Measurements from ENCODE around the gene SPC24. TPM values are rescaled to one million over a fixed set of nuclear protein-coding genes. Genes with fewer than 3 reads are reported as not detected.

Gene SPC24, protein sequence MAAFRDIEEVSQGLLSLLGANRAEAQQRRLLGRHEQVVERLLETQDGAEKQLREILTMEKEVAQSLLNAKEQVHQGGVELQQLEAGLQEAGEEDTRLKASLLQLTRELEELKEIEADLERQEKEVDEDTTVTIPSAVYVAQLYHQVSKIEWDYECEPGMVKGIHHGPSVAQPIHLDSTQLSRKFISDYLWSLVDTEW
- under 1 TPM in 2 of 3 donors, not detected in 1; 0.08 to 0.96 TPM for polyA plus RNA-seq

DNA sequence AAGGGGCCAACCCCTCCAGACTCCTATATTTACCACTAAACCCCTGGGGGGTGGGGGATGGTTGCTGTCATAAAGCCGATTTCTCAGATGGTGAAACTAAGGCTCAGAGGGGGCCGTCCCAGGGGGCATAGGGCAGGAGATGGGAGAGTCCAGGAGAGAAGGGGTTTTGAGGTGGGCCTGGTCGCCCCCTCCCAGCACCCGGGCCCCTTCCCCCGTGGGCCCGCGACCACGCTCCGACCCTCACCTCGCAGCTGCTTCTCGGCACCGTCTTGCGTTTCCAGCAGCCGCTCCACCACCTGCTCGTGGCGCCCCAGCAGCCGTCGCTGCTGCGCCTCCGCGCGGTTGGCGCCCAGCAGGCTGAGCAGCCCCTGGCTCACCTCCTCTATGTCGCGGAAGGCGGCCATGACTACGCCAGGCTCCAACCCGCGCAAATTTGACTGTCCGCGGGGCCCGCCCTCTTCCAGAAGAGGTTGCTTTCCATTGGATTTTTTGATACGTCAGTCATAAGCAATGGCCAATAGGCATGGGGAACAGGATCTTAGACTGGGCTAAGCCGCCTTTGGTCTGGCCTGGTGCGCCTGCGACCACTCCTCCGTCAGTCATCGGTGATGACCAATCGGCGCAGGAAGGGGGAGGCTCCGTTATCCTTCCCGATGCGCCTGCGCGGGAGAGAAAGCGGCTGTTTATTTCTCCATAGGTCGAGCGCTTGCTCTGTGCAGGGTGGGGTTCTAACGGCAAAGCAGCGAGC, at the start of gene SPC24:
Gene SPC24, minus strand, starts transcription at position 410 of the 748 bp plus-strand sequence. Its CDS starts 6 bp downstream, at position 404.
- Mint-ChIP-seq H3K27ac (peak within 1 kb of the TSS; percentile 69 to 91 (median 86)), H3K27me3 (ENCODE audit: low read depth in 3 of 3) (peaks cover 0 to 4% (median 2%) of the 10 kb centered on the region in 3 donors), H3K4me1 (peaks cover 10 to 18% of the 10 kb centered on the region in 2 donors), H3K4me3 (peak within 1 kb of the TSS; percentile 87 to 94 (median 92)), H3K36me3 (no peaks in the 10 kb centered on the region), H3K9me3 (no peaks in the 10 kb centered on the region)
- peak; percentile 93 to 96 (median 95) for DNase-seq

DNA sequence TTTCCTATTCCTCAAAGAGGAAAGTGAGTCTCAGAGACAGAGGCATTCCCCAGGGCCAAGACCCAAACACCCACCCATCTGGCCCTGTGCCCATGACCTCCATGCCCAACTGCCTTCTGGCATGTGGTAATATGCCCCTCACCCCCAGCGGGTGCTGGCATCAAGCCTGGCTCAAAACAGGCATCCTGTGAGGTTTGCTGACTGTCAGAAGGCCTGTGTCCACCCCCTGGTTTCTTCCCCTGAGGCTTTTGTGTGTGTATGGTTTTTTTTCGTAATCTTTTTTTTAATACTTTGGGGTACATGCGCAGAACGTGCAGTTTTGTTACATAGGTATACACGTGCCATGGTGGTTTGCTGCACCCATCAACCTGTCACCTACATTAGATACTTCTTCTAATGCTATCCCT, 49.4 kb upstream of the SPC24 start:
- Mint-ChIP-seq H3K9me3 (no peaks in the 10 kb centered on the region), H3K4me1 (no peaks in the 10 kb centered on the region), H3K4me3 (no peak overlapping the region), H3K27ac (peak overlapping the region in 1 of 6 donors; percentile 62), H3K27me3 (ENCODE audit: low read depth in 3 of 3) (peaks cover 0 to 8% (median 3%) of the 10 kb centered on the region in 3 donors), H3K36me3 (no peaks in the 10 kb centered on the region)
- DNase-seq: peak in 1 of 3 donors; percentile 16

DNA sequence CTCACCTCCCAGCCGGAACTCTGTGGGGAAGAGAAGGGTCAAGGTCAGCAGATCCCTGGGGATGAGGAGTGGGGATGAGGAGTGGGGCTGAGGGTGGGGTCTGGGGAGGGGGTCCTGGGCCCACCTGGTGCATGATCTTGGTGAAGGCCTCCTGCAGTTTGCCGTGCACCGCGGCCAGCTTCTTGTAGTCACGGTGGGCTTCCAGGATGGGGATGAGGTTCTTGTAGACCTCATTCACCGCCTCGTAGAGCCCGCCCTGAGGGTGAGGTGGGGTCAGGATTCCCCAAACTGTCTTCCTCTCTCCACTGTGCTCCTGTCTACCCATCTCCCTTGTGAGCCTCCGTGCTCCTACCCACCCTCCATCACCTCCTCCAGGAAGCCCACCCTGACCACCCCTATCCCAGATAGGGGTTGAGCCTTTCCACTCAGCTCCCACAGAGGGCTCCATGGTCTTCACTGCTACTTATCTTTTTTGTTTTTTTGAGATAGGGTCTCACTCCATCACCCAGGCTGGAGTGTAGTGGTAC, 48.6 kb upstream of the SPC24 start:
- Mint-ChIP-seq H3K9me3 (no peaks in the 10 kb centered on the region), H3K4me1 (no peaks in the 10 kb centered on the region), H3K27me3 (ENCODE audit: low read depth in 3 of 3) (peaks cover 0 to 8% (median 3%) of the 10 kb centered on the region in 3 donors), H3K36me3 (no peaks in the 10 kb centered on the region), H3K27ac (no peak overlapping the region), H3K4me3 (no peak overlapping the region)
- DNase-seq: no peak

DNA sequence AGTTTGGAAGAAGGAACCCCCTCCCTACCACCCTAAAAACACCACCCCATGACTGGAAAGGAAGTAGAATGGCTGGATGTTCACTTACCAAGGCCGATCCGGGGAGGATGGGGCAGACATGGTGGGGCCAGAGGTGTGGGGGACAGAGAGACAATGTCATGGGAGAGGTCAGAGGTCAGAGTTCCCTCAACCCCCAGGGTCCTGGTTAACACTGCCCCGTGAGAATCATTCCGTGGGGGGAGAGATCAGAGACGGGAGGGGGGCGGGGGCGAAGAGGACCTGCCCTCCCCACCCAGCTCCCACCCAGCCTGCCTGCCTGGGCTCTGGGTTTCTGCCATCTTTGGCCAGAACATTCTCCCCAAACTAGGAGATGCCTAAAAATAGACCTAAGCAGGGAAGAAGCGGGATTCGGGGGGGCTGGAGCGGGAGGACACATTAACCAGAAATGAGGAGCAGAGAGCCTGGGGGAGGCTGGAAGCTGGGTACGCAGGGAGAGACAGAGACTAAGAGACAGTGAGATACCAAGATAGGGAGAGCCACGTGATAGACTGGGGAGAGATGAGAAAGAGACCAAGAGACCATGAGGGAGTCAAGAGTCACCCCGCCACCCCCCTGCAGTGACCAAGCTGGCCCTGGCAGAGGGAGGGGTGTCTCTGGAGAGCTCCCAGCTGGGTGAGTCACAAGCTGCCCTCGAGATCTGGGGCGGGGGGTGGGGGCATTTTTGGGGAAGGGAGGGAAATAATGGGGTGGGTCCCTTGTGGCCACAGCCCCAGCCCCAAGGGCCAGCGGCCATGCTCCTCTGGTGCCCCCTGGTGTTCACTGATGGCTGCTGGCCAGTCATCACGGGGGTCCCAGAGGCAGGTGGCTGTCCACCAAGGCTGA, 47.9 kb upstream of the SPC24 start:
- Mint-ChIP-seq H3K9me3 (no peaks in the 10 kb centered on the region), H3K36me3 (no peaks in the 10 kb centered on the region), H3K4me3 (no peak overlapping the region), H3K27ac (peak overlapping the region in 1 of 6 donors; percentile 50), H3K4me1 (no peaks in the 10 kb centered on the region), H3K27me3 (ENCODE audit: low read depth in 3 of 3) (peaks cover 0 to 8% (median 3%) of the 10 kb centered on the region in 3 donors)
- peak; percentile 17 to 21 (median 19) for DNase-seq

DNA sequence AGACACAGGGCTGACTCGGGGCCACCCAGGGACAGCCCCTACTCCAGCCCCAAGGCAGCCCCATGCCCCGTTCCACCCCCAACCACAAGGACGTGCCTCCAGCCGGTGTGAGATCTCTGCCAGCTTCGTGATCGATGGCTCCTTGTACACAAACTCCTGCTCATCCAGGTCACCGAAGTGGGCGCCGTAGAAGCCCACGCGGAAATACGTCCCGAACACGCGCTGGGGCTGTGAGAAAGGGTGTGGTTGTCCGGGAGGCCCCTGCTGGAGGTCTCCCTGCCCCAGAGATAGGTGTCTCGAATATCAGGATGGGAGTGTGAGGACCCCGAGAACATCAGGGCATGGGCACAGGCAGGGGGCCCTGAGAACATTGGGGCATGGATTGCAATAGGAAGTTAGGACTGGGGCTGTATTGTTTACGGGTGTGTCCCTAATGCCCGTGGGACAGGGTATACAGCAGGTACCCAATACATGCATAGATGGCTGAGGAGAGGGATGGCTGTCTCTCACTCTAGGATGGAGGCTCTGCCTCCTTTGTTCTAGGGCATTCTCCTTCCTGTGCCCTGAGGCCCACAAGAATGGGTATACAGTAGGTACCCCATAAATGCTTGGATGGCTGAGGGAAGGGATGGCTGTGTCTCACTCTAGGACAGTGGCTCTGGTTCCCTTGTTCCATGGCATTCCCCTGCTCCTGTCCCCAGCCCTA, 47.1 kb upstream of the SPC24 start:
- no peak overlapping the region for H3K27ac Mint-ChIP-seq
- no peaks in the 10 kb centered on the region for H3K9me3 Mint-ChIP-seq
- peaks cover 1 to 6% of the 10 kb centered on the region in 2 donors for H3K4me1 Mint-ChIP-seq
- no peaks in the 10 kb centered on the region for H3K36me3 Mint-ChIP-seq
- no peak for DNase-seq
- peaks cover 0 to 7% (median 6%) of the 10 kb centered on the region in 3 donors for H3K27me3 Mint-ChIP-seq (ENCODE audit: low read depth in 3 of 3)
- H3K4me3 Mint-ChIP-seq: no peak overlapping the region

DNA sequence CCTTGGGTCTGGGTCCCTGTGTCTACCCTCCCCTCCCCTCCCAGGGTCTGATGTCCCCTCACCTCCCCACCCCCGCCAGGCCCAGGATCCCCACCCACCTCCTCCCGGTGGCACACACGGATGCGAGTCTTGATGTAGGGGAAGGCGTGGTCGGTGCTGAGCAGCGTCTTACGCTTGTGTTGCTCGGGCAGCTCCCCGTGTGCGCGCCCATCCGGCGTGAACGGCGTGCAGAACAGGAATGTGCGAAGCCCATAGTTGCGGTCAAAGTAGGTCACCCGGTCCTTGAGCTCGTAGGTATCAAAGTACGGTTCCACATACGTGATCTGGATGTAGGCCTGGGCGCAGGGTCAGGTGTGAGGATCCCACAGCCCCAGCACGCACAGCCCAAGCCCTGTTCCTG, 46.2 kb upstream of the SPC24 start:
- no peaks in the 10 kb centered on the region for H3K9me3 Mint-ChIP-seq

DNA sequence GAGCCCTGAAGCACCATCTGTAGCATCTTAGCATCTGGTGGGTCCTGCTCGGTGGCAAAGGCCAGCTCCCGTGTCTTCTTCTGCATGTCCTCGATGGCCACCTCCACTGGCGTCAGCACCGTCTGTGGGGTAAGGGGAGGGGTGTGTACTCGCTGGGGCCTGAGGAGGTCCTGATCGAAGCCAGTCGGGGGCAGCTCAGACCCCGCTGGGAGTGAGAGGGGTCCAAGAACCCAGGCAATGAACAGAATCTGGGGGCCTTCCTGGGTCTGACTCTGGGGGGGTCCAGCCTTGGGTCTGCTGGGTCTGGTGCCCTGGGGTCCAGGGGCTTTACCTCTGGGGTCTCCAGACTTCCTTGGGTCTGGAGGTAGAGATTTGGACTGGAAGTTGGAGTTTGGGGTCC, 45.3 kb upstream of the SPC24 start:
- no peak overlapping the region for H3K27ac Mint-ChIP-seq
- H3K4me1 Mint-ChIP-seq: peaks cover 6 to 9% of the 10 kb centered on the region in 2 donors
- H3K27me3 Mint-ChIP-seq (ENCODE audit: low read depth in 3 of 3): peaks cover 0 to 6% (median 5%) of the 10 kb centered on the region in 3 donors
- H3K9me3 Mint-ChIP-seq: no peaks in the 10 kb centered on the region
- no peaks in the 10 kb centered on the region for H3K36me3 Mint-ChIP-seq
- DNase-seq: no peak
- no peak overlapping the region for H3K4me3 Mint-ChIP-seq

More for the DNA sequence above, 46.2 kb upstream of the SPC24 start:
- H3K36me3 Mint-ChIP-seq: no peaks in the 10 kb centered on the region
- no peak overlapping the region for H3K27ac Mint-ChIP-seq
- H3K4me3 Mint-ChIP-seq: no peak overlapping the region
- H3K27me3 Mint-ChIP-seq (ENCODE audit: low read depth in 3 of 3): peaks cover 0 to 6% (median 5%) of the 10 kb centered on the region in 3 donors
- DNase-seq: no peak
- peaks cover 4 to 6% of the 10 kb centered on the region in 2 donors for H3K4me1 Mint-ChIP-seq

DNA sequence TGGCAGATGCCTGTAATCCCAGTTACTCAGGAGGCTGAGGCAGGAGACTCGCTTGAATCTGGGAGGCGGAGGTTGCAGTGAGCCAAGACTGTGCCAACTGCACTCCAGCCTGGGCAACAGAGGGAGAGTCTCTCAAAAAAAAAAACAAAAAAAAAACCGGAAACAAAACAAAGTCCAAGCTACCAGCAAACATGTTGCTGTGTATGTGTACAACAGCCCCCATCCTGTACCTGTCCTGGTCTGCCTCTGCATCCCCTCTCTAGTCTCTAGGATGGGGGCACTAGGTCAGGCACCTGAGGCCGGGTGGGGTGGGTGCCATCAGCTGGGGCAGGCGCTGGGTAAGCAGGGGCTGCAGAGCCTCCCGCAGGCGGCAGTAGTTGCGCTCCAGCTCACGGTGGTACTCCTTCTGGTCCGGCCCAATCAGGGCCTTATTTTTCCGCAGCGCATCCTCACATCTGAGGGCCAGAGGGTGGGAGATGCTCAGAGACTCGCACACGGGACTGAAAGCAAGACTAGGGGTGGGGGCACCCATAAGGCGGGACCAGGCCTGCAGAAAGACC, 44.5 kb upstream of the SPC24 start:
- Mint-ChIP-seq H3K9me3 (no peaks in the 10 kb centered on the region), H3K27ac (no peak overlapping the region), H3K4me1 (peaks cover 6 to 9% of the 10 kb centered on the region in 2 donors), H3K36me3 (no peaks in the 10 kb centered on the region), H3K27me3 (ENCODE audit: low read depth in 3 of 3) (peaks cover 0 to 6% (median 2%) of the 10 kb centered on the region in 3 donors), H3K4me3 (no peak overlapping the region)
- no peak for DNase-seq

DNA sequence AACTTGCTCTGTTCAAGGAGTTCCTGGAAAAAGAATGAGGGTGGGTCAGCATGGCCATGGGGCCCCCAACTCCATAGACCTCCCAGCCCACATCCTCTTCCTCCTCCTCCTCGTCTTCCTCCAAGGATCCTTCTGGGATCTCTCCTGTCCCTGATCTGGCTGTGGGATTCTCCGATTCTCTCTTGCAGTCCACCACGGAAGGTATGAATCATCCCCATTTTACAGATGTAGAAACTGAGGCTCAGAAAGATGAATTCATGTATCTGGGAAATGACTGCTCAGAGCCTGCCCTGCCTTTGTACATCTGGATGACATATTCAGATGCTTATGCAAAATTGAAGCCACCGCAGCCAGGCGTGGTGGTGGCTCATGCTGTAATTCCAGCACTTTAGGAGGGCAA, 43.9 kb upstream of the SPC24 start:
- peaks cover 6 to 9% of the 10 kb centered on the region in 2 donors for H3K4me1 Mint-ChIP-seq
- no peaks in the 10 kb centered on the region for H3K36me3 Mint-ChIP-seq
- no peak overlapping the region for H3K27ac Mint-ChIP-seq
- H3K27me3 Mint-ChIP-seq (ENCODE audit: low read depth in 3 of 3): peaks cover 0 to 6% (median 0%) of the 10 kb centered on the region in 3 donors
- no peak for DNase-seq
- peak overlapping the region in 2 of 5 donors; percentile 21 to 22 for H3K4me3 Mint-ChIP-seq
- no peaks in the 10 kb centered on the region for H3K9me3 Mint-ChIP-seq

DNA sequence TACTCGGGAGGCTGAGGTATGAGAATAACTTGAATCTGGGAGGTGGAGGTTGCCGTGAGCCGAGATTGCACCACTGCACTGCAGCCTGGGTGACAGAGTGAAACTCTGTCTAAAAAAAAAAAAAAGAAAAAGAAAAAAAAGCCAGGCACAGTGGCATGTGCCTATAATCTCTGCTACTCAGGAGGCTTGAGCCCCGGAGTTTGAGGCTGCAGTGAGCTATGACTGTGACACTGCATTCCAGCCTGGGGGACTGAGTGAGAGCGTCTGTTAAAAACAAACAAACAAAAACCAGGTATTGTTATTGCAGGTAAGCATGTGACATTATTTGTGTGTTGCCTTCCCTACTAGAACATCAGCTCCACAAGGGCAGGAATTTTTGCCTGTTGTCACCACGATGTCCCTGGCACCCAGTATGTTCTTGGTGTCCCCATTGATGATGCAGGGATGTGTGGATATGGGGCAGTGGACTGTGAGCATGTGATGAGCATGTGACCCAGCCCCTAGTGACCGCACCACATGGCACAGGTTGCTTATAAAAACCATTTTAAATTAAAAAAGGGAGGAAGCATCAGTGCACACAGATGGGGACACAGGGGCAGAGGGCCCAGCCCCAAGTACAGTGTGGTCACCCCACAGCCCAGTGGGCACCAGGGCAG, 43.3 kb upstream of the SPC24 start:
- no peak overlapping the region for H3K27ac Mint-ChIP-seq
- peak overlapping the region in 4 of 5 donors; percentile 41 to 85 (median 81) for H3K4me3 Mint-ChIP-seq
- H3K9me3 Mint-ChIP-seq: no peaks in the 10 kb centered on the region
- H3K27me3 Mint-ChIP-seq (ENCODE audit: low read depth in 3 of 3): peaks cover 0 to 6% (median 0%) of the 10 kb centered on the region in 3 donors
- no peaks in the 10 kb centered on the region for H3K36me3 Mint-ChIP-seq
- peaks cover 6 to 9% of the 10 kb centered on the region in 2 donors for H3K4me1 Mint-ChIP-seq
- no peak for DNase-seq

DNA sequence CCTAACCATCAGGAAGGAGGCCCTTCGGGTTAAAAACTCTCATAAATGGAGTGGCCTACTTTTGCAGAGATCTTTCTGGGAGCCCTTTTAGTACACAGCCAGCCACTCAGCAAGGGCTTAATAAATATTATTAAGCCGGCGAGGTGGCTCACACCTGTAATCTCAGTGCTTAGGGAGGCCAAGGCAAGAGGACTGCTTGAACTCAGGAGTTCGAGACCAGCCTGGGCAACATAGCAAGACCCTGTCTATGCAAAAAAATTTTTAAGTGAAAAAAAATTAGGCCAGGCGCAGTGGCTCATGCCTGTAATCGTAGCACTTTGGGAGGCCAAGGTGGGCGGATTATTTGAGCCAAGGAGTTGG, 42.6 kb upstream of the SPC24 start:
- Mint-ChIP-seq H3K4me1 (peaks cover 6 to 9% of the 10 kb centered on the region in 2 donors), H3K9me3 (no peaks in the 10 kb centered on the region), H3K27me3 (ENCODE audit: low read depth in 3 of 3) (peaks cover 0 to 4% (median 0%) of the 10 kb centered on the region in 3 donors), H3K27ac (peak overlapping the region in 3 of 6 donors; percentile 28 to 85 (median 36)), H3K4me3 (peak overlapping the region; percentile 80 to 90 (median 85)), H3K36me3 (no peaks in the 10 kb centered on the region)
- peak in 1 of 3 donors; percentile 9 for DNase-seq

Measured in immature natural killer cell (primary cell).